Stromal cell of bone marrow (primary cell): ENCODE results near the gene ISL2.
A peak's percentile ranks its signal among the peaks of the same experiment; 100 is the strongest.

Source experiments
- DNase-seq: peaks from one replicate; pipeline ENCODE4 v3.0.0-alpha.2; 2012; ENCODE audit warnings: low read depth

ISL2 gene

DNA sequence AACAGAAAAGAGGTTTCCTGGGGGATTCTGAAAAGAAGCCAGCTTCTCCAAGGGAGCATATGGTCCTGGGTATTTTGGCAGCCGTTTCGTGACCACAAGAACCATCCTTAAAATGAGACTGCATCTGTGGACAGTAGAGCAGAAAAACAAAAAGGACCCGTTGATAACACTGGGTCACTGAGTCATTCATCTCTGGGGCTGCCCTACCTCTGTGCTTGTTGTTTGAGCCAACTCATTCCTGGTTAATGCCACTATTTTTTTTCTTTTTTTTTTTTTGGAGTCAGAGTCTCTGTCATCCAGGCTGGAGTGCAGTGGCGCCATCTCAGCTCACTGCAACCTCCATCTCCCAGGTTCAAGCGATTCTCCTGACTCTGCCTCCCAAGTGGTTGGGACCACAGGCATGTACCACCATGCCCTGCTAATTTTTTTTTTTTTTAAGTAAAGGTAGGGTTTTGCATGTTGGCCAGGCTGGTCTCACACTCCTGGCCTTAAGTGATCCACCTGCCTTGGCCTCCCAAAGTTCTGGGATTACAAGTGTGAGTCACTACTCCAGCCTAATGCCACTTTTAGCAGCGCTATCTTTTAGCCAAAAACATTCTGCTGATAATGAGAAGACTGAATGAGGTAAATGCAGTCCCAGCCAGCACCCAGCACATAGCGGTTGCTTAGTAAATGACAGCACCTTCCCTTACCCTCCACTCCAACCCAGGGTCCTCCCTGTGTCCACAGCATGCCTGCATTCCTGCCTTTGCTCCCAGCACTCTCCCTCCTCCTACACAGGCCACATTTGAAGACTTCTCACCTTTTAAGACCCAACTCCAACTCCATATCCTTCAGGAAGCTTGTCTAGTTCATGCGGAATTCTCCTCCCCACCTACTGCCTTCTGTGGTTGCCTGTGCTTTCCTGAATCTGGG, 9.1 kb upstream of the ISL2 start:
- DNase-seq, result no peak

DNA sequence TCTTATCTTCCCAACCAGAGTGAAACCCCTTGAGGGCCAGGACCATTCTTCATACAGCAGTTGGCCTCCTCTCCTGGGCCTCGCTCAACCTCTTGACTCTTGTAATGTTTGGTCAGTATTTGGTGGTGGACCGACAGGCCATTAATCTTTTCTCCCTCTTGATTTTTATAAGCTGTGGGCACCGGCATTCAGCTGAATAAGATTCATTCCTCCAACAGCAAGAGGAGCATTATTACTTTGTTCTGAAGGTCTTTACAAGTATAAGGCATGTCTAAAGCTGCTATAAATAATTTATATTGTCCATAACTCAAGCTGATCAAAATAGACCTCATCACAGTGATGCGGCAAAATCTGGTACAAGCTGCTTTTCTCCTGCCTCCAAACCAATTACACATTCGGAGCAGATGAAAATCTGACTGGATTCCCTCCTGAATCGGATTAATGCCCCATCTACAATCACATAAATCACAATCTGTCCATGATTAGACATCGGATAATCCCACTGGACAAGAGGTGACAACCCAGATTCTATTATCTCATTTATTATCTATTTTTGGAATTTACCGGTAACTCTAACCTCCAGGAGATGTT, 8.4 kb upstream of the ISL2 start:
- no peak for DNase-seq

DNA sequence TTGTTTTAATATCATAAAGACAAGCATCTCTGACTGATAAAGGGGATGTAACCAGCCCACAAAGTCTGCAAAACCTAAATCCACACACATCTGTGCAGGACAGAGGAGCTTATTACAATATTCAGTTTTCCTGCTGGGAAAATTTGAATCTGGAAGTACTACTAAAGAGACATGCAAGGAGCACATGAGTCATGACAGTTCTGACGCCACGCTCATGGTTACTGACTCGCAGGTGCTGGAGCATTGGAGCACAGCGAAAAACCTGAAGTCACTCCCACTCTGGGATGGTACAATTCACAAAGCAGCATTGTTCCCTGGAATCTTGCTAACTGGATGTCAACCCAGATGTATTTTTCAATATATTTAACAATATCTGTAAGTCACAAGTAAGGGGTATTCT, 7.6 kb upstream of the ISL2 start:
- DNase-seq, result no peak

DNA sequence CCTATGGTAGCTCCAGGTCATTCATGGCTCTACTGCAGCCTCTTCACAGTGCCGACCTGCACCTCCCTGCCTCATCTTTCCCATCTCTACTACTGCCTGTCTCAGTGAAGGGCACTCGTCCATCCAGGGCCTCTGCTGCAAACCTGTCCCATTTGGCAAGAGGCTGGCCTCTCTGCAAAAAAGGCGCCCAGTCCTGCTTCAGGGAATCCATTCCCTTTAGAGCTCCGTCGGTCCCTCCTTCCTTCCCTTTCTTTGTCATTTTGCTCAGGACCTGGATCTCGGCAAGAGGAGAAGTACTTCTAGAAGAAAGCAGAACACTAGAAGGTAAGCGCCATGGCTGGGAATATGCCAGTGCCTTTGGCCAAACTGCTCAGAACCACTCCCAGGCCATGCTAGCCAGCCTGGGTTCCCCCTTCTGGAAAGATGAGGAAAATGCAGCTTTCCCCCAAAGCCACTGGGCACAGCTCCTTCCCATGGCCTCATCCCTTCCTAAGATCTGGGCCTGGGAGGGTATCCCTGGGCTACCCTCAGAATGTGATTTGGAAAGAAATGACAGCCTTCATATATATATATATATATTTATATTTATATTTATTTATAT, 6.4 kb upstream of the ISL2 start:
- DNase-seq, result peak; percentile 45

DNA sequence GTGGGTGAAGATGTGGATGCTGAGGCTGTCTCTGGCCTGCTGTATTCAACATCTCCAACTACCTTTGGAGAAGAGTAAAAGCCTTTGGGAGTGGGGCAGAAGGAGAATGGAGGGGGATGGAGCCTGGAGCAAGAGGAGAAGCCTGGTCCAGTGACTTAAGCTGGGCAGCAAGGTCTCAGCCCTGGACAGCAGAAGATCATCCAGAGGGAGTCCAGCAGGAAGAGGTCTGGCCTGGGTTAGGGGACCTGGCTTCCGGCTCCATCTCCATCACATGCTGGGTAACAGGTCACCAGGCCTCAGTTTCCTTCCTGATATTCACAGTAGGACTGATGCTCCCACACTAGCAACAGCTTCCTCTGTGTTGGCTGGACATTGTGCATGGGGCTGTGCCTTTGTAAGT, 3.8 kb upstream of the ISL2 start:
- no peak for DNase-seq

DNA sequence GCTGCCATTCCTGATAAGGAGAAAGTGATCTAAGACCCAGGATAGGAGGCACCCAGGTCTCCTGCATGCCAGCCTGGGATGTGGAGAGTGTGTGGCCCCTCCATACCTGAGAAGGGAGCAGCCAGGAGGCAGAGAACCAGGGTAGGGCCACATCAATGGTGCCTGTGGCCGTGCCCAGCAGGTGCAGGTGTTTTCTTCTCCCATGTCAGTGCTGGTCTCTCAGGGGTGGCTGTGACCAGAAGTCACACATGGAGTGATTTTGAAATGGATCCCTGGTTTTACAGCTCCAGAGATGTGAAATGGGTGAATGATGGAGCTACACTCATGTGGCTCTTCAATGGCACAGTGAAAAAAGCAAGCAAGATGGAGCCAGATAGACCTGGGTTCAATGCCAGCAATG, 3.3 kb upstream of the ISL2 start:
- no peak for DNase-seq

DNA sequence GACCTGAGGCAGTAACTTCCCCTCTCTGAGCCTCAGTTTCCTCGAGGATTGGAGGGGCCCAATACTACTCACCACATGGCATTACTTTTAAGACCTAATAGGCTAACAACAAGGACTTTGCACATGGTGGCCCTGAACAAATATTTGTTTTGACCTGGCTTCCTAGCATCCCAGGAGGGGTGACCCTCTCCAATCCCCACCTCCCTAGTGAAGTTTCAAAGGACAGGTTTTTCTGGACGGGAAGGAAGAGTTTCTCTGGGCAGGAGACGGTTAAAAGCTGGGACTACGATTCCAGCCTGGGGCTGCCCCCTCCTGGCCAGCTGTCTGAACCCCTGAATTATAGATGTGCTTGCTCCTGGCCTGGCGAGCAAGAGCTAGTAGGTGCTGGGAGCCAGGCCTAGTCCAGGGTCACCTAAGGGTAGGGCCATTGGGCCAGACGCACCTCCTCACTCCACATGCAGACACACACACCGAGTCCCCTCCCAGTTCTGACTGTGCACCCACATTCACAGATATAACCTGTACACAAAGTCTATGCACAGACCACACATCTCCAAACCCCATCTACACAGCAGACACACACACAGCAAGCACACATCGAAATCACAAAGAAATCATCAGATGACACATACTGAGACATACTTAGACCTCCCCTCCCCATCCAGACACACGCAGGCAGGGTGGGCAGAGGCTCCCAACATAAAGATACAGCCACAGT, 2.7 kb upstream of the ISL2 start:
- no peak for DNase-seq

DNA sequence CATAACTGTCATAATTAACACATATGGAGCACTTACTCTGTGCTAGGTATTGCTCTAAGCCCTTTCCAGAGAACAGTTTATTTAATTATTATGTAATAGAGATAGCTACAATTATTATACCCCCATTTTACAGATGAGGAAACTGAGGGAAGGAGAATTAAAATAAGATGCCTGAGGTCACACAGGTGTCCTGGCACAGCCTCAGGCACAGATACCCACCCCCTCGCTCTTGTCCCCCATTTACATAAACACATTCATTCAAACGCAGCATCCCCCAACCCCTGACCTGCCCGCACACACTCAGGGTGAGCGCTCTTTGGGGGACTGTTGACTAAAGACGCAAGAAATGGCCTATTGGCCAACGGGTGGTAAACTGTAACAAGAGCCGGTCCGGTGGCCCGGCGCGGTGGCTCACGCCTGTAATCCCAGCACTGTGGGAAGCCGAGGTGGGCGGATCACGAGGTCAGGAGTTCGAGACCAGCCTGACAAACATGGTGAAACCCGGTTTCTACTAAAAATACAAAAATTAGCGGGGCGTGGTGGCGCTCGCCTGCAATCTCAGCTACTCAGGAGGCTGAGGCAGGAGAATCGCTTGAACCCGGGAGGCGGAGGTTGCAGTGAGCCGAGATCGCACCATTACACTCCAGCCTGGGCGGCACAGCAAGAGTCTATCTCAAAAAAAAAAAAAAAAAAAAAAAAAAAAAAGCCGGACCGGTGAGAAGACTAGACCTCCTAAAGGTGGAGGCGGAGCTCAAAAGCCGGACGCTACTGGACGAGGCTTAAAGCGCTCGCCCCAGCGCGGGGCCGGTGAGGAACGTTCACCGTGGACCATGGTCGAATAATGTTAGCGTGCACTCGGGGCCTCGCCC, 1.9 kb upstream of the ISL2 start:
- DNase-seq, result no peak

DNA sequence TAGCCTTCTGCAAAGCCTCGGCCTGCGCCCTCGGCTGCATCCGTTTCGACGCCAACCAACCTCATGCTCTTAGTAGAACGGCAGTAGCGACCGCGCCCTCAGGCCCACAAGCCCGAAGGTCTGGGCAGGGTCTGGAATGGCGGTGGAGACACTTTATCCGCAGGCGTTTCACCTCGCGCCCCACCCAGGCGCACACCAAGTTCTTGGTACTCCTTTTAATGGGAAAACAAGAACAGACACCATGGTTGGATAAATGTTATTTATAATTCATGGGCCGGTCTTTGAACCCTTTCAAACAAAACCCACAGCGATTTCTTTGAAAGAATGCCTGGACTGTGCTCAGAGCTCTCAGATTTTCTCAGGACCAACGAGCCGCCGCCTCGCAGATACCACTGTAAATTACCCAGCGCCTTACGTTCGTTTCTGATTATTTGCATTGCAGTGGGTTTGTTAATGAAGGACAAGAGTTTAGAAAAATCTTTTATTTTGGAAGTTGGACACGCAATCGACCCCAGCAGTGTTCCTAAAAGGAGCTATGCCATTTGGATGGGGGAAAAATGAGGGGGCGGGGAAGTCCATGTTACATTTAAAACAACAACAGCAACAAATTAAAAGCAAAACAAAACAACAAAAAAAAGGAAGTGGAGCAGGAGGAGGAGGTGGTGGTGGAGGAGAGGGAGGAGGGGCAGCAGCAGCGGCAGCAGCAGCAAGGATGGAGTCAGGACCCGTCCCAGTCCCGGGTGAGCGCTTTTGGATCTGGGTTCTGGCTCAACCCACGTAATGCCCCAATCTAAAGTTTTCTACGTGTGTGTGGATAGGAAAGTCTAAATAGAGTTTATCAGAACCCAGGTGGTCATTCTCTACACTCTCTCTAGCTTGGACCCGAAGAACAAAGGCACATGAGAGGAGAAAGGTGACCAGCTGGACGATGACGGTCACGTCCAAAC, 993 bp upstream of the ISL2 start:
- DNase-seq, result no peak

DNA sequence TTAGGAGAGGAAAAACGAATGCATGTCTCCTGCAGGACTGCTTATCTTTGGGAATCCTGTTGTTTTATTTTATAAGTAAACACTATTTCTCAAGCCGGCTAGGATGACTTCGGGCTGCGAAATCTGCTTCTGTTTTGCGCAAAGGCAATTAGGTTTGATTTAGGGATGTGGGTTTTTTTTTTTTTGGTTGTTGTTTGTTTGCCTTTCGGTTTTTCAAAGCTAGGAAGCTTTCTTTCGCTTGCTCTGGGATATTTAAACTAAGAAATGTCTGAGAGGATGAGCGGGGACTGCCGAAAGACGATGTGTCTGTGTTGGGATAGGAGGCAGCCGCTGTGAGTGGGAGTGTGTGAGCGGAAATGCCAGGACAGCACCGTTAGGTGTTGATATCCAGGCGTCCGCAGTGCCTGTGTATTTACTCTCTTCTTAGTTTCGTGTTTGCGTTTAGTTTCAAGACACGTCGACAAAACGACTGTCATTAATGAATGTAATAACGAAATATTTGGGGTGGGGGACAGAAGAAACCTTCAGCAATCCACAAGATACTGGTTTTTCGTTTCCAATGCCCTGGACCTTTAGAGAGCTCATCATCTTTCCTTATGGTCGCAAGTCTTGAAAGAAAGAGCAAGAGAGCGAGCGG, 604 bp downstream of the ISL2 start:
- DNase-seq, result no peak

DNA sequence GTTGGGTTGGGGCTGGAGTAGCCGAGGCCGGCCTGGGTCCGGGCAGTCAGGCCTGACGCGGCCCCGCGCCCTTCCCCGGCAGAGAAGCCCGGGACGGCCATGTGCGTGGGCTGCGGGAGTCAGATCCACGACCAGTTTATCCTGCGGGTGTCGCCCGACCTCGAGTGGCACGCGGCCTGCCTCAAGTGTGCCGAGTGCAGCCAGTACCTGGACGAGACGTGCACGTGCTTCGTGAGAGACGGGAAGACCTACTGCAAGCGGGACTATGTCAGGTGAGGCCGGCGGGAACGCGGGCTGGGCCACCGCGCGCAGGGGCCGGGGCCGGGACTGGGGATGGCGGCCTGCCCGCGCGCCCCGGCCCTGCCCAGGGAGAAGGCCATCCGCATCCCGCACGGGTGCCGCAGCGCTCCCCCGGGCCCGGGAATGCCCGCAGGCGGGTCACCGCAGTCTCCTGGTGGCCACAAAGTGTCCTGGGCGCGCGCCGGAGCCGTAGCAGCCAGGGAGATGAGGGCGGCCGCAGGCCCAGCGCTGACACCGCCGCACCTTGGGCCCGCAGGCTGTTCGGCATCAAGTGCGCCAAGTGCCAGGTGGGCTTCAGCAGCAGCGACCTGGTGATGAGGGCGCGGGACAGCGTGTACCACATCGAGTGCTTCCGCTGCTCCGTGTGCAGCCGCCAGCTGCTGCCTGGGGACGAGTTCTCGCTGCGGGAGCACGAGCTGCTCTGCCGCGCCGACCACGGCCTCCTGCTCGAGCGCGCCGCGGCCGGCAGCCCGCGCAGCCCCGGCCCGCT, 1.3 kb downstream of the ISL2 start:
- no peak for DNase-seq

DNA sequence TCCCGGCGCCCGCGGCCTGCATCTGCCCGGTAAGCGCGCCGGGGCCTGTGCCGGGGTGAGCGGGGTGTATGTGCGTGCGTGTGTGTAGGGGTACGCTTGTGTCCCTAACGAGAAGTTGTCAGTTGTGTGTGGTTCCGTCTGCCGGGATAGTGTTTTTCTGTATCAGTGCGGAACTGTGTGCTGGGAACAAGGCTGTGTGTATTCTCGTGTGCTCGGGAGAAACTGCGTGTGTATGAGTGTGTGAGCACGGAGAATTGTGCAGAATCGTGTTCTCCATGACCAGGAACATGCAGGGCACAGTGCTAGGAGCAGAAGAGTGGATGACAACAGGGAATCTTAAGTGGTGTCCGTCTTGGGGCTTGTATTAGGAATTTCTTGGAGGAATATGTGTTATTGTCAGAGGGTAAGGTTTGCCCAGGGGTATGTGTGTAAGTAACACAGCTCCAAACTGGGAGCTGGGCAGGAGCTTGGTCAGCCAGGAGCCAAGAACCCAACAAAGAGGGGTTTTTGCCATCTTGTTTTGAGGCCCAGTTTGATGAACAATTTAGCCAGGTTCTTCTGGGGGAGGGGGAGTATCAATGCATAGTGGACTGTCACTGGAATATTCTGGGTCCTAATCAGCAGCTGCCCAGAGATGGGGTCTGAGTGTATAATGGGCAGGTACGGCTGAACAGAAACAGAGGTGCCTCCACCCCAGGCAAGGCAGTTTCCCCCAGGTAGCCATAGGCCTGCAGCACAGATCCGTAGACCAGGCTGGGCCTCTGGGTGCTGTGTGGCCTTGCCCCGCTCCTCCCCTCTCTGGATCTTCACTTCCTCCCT, 2.1 kb downstream of the ISL2 start:
- DNase-seq, result no peak

DNA sequence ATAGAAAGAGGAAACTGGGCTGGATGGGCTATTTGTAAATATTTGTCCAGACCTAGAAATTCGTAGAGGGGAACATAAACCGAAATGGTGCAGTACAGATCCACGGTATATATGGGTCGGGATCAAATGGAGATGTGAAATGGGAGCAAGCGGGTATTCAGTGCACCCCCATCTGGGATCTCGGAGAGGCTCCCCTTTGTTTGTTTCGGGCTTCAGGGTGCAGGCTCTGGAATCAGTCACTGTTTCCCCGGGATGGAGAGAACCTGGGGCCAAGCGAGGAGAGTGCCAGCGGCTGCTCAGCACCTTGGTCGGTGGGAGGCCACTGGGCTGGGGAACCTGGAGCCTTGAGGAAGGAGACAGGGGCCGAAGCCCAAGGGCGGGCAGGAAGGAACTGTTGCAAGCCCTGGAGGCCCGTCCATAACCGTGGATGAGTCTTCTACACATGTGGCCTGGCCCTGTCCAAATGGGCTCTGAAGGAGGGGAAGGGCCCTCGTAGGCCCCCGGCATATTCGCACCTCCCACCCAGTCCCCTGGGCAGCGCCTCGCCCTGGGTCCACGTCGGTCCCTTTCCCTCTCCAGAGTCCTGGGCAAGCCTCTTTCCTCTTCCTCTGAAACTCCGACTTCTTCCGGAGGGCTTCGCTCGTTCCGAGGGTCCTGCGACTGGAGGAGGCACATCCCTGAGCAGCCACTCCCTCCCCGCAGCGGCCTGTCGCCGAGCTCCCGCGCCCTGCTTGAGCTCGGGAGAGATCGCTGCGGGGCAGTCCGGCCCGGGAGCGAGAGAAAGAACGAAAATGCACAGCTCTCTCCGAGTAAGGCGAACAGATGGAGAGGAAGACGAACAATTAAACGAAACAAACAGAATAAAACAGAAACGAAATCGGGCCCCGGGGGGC, 3.0 kb downstream of the ISL2 start:
- DNase-seq, result no peak

DNA sequence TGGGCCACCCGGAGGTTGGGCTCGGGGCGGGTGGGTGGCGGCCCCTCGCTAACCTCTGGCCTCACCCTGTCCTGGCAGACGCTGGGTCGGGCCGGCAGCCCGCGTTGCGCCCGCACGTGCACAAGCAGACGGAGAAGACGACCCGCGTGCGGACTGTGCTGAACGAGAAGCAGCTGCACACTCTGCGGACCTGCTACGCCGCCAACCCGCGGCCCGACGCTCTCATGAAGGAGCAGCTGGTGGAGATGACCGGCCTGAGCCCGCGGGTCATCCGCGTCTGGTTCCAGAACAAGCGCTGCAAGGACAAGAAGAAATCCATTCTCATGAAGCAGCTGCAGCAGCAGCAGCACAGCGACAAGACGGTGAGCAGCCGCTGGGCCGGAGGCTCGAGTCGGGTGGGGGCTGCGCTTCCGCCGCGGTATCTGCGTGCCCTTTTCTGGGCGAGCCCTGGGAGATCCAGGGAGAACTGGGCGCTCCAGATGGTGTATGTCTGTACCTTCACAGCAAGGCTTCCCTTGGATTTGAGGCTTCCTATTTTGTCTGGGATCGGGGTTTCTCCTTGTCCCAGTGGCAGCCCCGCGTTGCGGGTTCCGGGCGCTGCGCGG, 3.7 kb downstream of the ISL2 start:
- DNase-seq, result no peak

DNA sequence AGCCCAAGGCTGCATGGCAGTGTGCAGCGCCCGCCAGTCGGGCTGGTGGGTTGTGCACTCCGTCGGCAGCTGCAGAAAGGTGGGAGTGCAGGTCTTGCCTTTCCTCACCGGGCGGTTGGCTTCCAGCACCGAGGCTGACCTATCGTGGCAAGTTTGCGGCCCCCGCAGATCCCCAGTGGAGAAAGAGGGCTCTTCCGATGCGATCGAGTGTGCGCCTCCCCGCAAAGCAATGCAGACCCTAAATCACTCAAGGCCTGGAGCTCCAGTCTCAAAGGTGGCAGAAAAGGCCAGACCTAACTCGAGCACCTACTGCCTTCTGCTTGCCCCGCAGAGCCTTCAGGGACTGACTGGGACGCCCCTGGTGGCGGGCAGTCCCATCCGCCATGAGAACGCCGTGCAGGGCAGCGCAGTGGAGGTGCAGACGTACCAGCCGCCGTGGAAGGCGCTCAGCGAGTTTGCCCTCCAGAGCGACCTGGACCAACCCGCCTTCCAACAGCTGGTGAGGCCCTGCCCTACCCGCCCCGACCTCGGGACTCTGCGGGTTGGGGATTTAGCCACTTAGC, 4.3 kb downstream of the ISL2 start:
- no peak for DNase-seq

DNA sequence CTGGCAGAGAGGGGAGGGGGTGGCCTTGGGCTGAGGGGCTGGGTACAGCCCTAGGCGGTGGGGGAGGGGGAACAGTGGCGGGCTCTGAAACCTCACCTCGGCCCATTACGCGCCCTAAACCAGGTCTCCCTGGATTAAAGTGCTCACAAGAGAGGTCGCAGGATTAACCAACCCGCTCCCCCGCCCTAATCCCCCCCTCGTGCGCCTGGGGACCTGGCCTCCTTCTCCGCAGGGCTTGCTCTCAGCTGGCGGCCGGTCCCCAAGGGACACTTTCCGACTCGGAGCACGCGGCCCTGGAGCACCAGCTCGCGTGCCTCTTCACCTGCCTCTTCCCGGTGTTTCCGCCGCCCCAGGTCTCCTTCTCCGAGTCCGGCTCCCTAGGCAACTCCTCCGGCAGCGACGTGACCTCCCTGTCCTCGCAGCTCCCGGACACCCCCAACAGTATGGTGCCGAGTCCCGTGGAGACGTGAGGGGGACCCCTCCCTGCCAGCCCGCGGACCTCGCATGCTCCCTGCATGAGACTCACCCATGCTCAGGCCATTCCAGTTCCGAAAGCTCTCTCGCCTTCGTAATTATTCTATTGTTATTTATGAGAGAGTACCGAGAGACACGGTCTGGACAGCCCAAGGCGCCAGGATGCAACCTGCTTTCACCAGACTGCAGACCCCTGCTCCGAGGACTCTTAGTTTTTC, 4.9 kb downstream of the ISL2 start:
- no peak for DNase-seq
